CD4-positive, alpha-beta memory T cell (primary cell): ENCODE data around the gene TOMT. TPM values are rescaled to one million over a fixed set of nuclear protein-coding genes. Genes with fewer than 3 reads are reported as not detected.

Experiments
- CTCF ChIA-PET: fragments of 350-600 bp; sonication (Branson Sonifier 250); formaldehyde crosslinking; loops from one replicate; lab custom pipeline; 2021; ENCODE audit warnings: inconsistent platforms; ENCODE audit not compliant: partially characterized antibody; lab: Charles Lee
- POLR2A ChIA-PET: fragments of 350-600 bp; sonication (Branson Sonifier 250); formaldehyde crosslinking; loops from one replicate; lab custom pipeline; 2021; ENCODE audit not compliant: partially characterized antibody; lab: Charles Lee
- DNase-seq, 5 donors: peaks; one replicate each; pipeline versions ENCODE4 v3.0.0 to v3.0.0-alpha.2; 2020 to 2022; ENCODE audit warnings: mixed read lengths in 1 of 5
- H3K27ac ChIP-seq: one replicate; pipeline ENCODE4 v1.7.0; 2013; ENCODE audit warnings: low read depth, low read length
- H3K27me3 ChIP-seq: 2 replicates; pipeline ENCODE4 v1.7.0; 2013; ENCODE audit warnings: mild to moderate bottlenecking, low read length, moderate library complexity; ENCODE audit not compliant: insufficient read depth
- H3K36me3 ChIP-seq: 2 replicates; pipeline ENCODE4 v1.7.0; 2013; ENCODE audit warnings: mild to moderate bottlenecking, low read length, moderate library complexity; ENCODE audit not compliant: insufficient read depth
- H3K4me1 ChIP-seq: 2 replicates; pipeline ENCODE4 v1.7.0; 2013; ENCODE audit warnings: mild to moderate bottlenecking, low read length, moderate library complexity; ENCODE audit not compliant: insufficient read depth
- H3K4me3 ChIP-seq, 2 donors: one replicate each; pipeline ENCODE4 v1.7.0; 2013; ENCODE audit warnings: low read length in 2 of 2, mild to moderate bottlenecking in 1 of 2
- H3K9me3 ChIP-seq, 2 donors: one replicate each; pipeline ENCODE4 v1.7.0; 2013; ENCODE audit warnings: low read length in 2 of 2, control low read depth in 1 of 2; ENCODE audit not compliant: control insufficient read depth in 1 of 2
- H3K27ac Mint-ChIP-seq, 7 donors: one replicate each; pipeline ENCODE4 v1.8.0; 2020 to 2021; ENCODE audit warnings: mixed read lengths in 7 of 7, mild to moderate bottlenecking in 6 of 7, inconsistent platforms in 3 of 7, moderate library complexity in 3 of 7
- H3K27me3 Mint-ChIP-seq, 2 donors: one replicate each; pipeline ENCODE4 v1.8.0; 2020 to 2021; ENCODE audit warnings: mixed read lengths in 2 of 2
- H3K36me3 Mint-ChIP-seq, 2 donors: one replicate each; pipeline ENCODE4 v1.8.0; 2020 to 2021; ENCODE audit warnings: mixed read lengths in 2 of 2, inconsistent platforms in 1 of 2, mild to moderate bottlenecking in 1 of 2
- H3K4me1 Mint-ChIP-seq, 4 donors: one replicate each; pipeline ENCODE4 v1.8.0; 2020 to 2021; ENCODE audit warnings: mixed read lengths in 4 of 4, mild to moderate bottlenecking in 1 of 4
- H3K4me3 Mint-ChIP-seq, 8 donors: one replicate each; pipeline ENCODE4 v1.8.0; 2020 to 2021; ENCODE audit warnings: mixed read lengths in 8 of 8, mild to moderate bottlenecking in 7 of 8, moderate library complexity in 6 of 8, inconsistent platforms in 3 of 8
- H3K9me3 Mint-ChIP-seq, 8 donors: one replicate each; pipeline ENCODE4 v1.8.0; 2020 to 2021; ENCODE audit warnings: mixed read lengths in 8 of 8, mild to moderate bottlenecking in 5 of 8, inconsistent platforms in 3 of 8, moderate library complexity in 1 of 8
- intact Hi-C: fragments of 100-400 bp; cut with micrococcal nuclease; formaldehyde crosslinking; loops from one replicate; pipeline ENCODE4 v1.15.1; 2023
- polyA plus RNA-seq, 2 donors: library from polyadenylated mRNA; unstranded; fragments of 300-500 nt; fragmentation: Illumina TruSeq; gene quantifications; one replicate each; pipeline ENCODE4 v1.2.3, GENCODE V29; 2021
- total RNA-seq, 2 experiments: library from RNA; stranded (reverse); gene quantifications; one replicate each; pipeline ENCODE4 v1.2.3, GENCODE V29; 2021

The TOMT gene
- total and polyA plus RNA-seq, 4 experiments from 2014 or later, result not detected

GRCh38 chr11:72100462-72100861 is 5.3 kb upstream of the TOMT start:
- intact Hi-C loops, result loop anchor here (10.0 kb wide), 1 partner anchor 316 kb away; no protein-coding TSS in a partner anchor
- Mint-ChIP-seq H3K4me1 (peaks cover 28 to 47% (median 38%) of the 10 kb centered on the region in 4 donors), H3K27ac (peak overlapping the region; percentile 64 to 95 (median 91)), H3K4me3 (peak overlapping the region in 1 of 8 donors; percentile 20), H3K27me3 (no peaks in the 10 kb centered on the region), H3K9me3 (no peaks in the 10 kb centered on the region), H3K36me3 (peaks cover 16 to 48% of the 10 kb centered on the region in 2 donors)
- CTCF ChIA-PET, result interaction anchor here (1.3 to 4.4 kb wide), 9 partner anchors 10 to 123 kb away, joined by 3 to 22 read pairs (median 7); partner anchors contain the start of gene ANAPC15
- Histone ChIP-seq H3K27ac (no peak overlapping the region), H3K4me3 (no peak overlapping the region), H3K36me3 (peaks cover 20% of the 10 kb centered on the region), H3K4me1 (peaks cover 32% of the 10 kb centered on the region), H3K9me3 (no peaks in the 10 kb centered on the region), H3K27me3 (no peaks in the 10 kb centered on the region)
- POLR2A ChIA-PET, result interaction anchor here (0.6 to 7.8 kb wide), 3 partner anchors 12 to 135 kb away, joined by 4 to 64 read pairs (median 58); partner anchors contain the start of gene ANAPC15
- no peak for DNase-seq

GRCh38 chr11:72102162-72102561 is 3.6 kb upstream of the TOMT start:
- H3K36me3 Mint-ChIP-seq, result peaks cover 15 to 42% of the 10 kb centered on the region in 2 donors
- H3K4me1 Mint-ChIP-seq, result peaks cover 28 to 47% (median 38%) of the 10 kb centered on the region in 4 donors
- Histone ChIP-seq H3K36me3 (peaks cover 18% of the 10 kb centered on the region), H3K27me3 (no peaks in the 10 kb centered on the region), H3K27ac (peak overlapping the region; percentile 90), H3K9me3 (no peaks in the 10 kb centered on the region), H3K4me1 (peaks cover 32% of the 10 kb centered on the region), H3K4me3 (peak overlapping the region; percentile 75 to 93)
- no peaks in the 10 kb centered on the region for H3K9me3 Mint-ChIP-seq
- intact Hi-C loops, result loop anchor here (10.0 kb wide), 1 partner anchor 317 kb away; no protein-coding TSS in a partner anchor
- H3K4me3 Mint-ChIP-seq, result peak overlapping the region; percentile 80 to 95 (median 86)
- no peaks in the 10 kb centered on the region for H3K27me3 Mint-ChIP-seq
- DNase-seq, result no peak
- POLR2A ChIA-PET, result interaction anchor here (1.0 to 7.8 kb wide), 8 partner anchors 9 to 174 kb away, joined by 3 to 64 read pairs (median 7); partner anchors contain the start of genes ANAPC15, RNF121 and XNDC1N
- peak overlapping the region; percentile 89 to 95 (median 95) for H3K27ac Mint-ChIP-seq
- CTCF ChIA-PET, result interaction anchor here (0.5 to 4.4 kb wide), 5 partner anchors 11 to 1529 kb away, joined by 4 to 22 read pairs (median 12); no protein-coding TSS in a partner anchor

DNA sequence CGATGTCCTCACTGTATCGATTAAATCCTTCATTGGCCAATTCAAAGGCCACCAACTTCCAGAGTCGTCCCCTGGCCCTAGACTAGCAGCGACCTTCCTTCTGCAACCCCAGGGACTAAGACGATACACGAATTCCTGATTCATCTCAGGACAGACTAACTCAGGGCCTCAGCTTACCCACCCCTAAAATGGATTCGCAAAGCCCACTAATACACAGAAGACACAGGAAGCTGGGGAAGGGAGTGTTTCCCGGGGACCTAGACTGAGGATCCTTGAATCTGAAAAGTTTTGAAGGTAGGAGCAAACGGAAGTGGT is 3.1 kb upstream of the TOMT start:
- POLR2A ChIA-PET, result interaction anchor here (1.0 to 7.8 kb wide), 9 partner anchors 9 to 175 kb away, joined by 3 to 64 read pairs (median 5); partner anchors contain the start of genes ANAPC15, RNF121 and XNDC1N
- peaks cover 18 to 42% of the 10 kb centered on the region in 2 donors for H3K36me3 Mint-ChIP-seq
- H3K4me3 ChIP-seq, result peak overlapping the region; percentile 75 to 93

GRCh38 chr11:72102946-72103753 is 2.6 kb upstream of the TOMT start, which contains the start of gene LAMTOR1:
Gene LAMTOR1 (minus strand): TSS chr11:72103297. CDS start chr11:72103224, 73 bp downstream.
- peak; percentile 94 to 99 (median 95) for DNase-seq
- ChIA-PET POLR2A (interaction anchor here (1.0 to 7.8 kb wide), 9 partner anchors 9 to 175 kb away, joined by 3 to 64 read pairs (median 5); partner anchors contain the start of genes ANAPC15, RNF121 and XNDC1N), CTCF (interaction anchor here (0.8 to 4.4 kb wide), 4 partner anchors 10 to 41 kb away, joined by 3 to 22 read pairs (median 8); partner anchors contain the start of gene ANAPC15)
- H3K4me1 ChIP-seq, result peaks cover 32% of the 10 kb centered on the region
- peaks cover 13 to 37% of the 10 kb centered on the region in 2 donors for H3K36me3 Mint-ChIP-seq
- no peaks in the 10 kb centered on the region for H3K27me3 ChIP-seq
- no peaks in the 10 kb centered on the region for H3K9me3 Mint-ChIP-seq
- peaks cover 28 to 47% (median 38%) of the 10 kb centered on the region in 4 donors for H3K4me1 Mint-ChIP-seq
- intact Hi-C loops, result loop anchor here (1.0 to 10.0 kb wide), 5 partner anchors 9 to 318 kb away; partner anchors contain the start of genes ANAPC15, LRRC51, NUMA1 and XNDC1N
- no peaks in the 10 kb centered on the region for H3K27me3 Mint-ChIP-seq
- no peaks in the 10 kb centered on the region for H3K9me3 ChIP-seq
- H3K4me3 ChIP-seq, result peak within 1 kb of the TSS; percentile 75 to 93
- peak within 1 kb of the TSS; percentile 80 to 95 (median 86) for H3K4me3 Mint-ChIP-seq
- H3K36me3 ChIP-seq, result peaks cover 8% of the 10 kb centered on the region
- peak within 1 kb of the TSS; percentile 90 for H3K27ac ChIP-seq
- H3K27ac Mint-ChIP-seq, result peak within 1 kb of the TSS; percentile 89 to 95 (median 95)

More for the DNA sequence above, 3.1 kb upstream of the TOMT start:
- Histone ChIP-seq H3K36me3 (peaks cover 14% of the 10 kb centered on the region), H3K27ac (peak overlapping the region; percentile 90), H3K4me1 (peaks cover 32% of the 10 kb centered on the region), H3K9me3 (no peaks in the 10 kb centered on the region), H3K27me3 (no peaks in the 10 kb centered on the region)
- H3K4me1 Mint-ChIP-seq, result peaks cover 28 to 47% (median 38%) of the 10 kb centered on the region in 4 donors
- no peaks in the 10 kb centered on the region for H3K27me3 Mint-ChIP-seq
- intact Hi-C loops, result loop anchor here (10.0 kb wide), 1 partner anchor 318 kb away; no protein-coding TSS in a partner anchor
- peak overlapping the region; percentile 89 to 95 (median 95) for H3K27ac Mint-ChIP-seq
- H3K9me3 Mint-ChIP-seq, result no peaks in the 10 kb centered on the region
- peak overlapping the region; percentile 80 to 95 (median 86) for H3K4me3 Mint-ChIP-seq
- CTCF ChIA-PET, result interaction anchor here (2.0 to 4.4 kb wide), 3 partner anchors 12 to 42 kb away, joined by 7 to 22 read pairs (median 12); no protein-coding TSS in a partner anchor
- DNase-seq, result no peak

DNA sequence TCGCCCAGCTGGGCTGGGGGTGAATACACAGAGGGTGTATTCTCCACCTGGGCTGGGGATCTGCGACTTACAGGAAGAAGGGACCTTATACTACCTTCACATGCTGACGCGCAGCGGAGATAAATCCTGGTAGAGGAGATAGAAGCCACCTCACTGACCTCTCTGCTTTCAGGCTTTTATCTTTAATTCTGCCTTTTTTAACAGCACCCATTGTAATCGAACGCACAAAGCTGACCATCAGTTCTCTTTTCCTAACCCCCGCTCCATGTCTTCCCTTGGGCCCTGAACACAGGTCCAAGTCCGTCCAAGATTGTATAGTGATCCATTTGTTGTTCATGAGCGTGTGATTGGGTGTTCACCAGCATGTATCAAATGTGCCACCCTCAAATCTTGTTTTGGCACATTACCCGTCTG is 2.0 kb upstream of the TOMT start:
- DNase-seq, result no peak
- Mint-ChIP-seq H3K4me1 (peaks cover 28 to 47% (median 38%) of the 10 kb centered on the region in 4 donors), H3K36me3 (peaks cover 11 to 32% of the 10 kb centered on the region in 2 donors), H3K4me3 (peak overlapping the region; percentile 80 to 95 (median 86)), H3K9me3 (no peaks in the 10 kb centered on the region), H3K27me3 (no peaks in the 10 kb centered on the region), H3K27ac (peak overlapping the region; percentile 89 to 95 (median 95))
- H3K36me3 ChIP-seq, result peaks cover 2% of the 10 kb centered on the region
- H3K4me1 ChIP-seq, result peaks cover 32% of the 10 kb centered on the region
- intact Hi-C loops, result loop anchor here (1.0 to 10.0 kb wide), 5 partner anchors 9 to 319 kb away; partner anchors contain the start of genes ANAPC15, LRRC51, NUMA1 and XNDC1N
- ChIA-PET POLR2A (interaction anchor here (1.0 to 7.8 kb wide), 4 partner anchors 8 to 63 kb away, joined by 3 to 64 read pairs (median 30); partner anchors contain the start of gene ANAPC15), CTCF (interaction anchor here (0.8 to 3.1 kb wide), 3 partner anchors 9 to 41 kb away, joined by 3 to 12 read pairs (median 3); partner anchors contain the start of gene ANAPC15)
- no peaks in the 10 kb centered on the region for H3K27me3 ChIP-seq
- H3K27ac ChIP-seq, result peak overlapping the region; percentile 57
- H3K4me3 ChIP-seq, result peak overlapping the region; percentile 50 to 58
- H3K9me3 ChIP-seq, result no peaks in the 10 kb centered on the region

DNA sequence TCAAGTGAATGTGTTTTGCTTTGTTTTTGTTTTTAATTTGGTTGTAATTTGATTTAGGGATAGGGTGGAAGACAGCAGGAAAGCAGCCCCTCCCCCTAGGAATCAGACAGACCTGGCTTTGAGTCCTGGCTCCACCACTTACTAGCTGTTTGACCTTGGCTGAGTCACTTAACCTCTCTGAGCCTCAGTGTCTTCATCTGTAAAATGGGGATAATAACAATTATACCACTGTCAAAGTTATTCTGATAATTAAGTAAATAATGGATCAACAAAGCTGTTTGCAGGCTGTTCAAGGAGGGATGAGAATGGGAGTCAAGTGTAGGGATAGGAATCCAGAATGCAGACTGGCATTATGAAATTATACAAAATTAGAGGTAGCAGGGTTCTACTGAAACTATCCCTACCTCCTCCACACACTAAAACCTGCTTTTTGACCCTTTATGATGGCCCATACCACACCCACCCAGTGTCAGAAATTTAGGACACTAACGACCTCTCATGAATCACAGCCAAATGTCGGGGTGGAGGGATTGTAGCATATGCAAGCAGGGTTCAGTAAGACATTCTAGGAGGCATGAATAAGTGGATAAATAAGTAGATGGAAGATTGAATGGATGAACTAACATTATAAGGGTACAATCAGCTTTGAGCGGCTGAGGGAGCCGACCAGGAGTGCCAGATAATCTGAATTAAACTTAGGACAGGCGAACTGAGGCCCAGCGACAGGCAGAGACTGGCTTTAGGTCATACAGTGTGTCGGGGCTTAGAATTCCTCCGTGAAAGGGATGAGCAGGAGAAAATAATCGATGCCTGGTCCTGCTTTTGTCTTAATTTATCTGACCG is 5.8 kb downstream of the TOMT start:
- H3K4me1 ChIP-seq, result peaks cover 18% of the 10 kb centered on the region
- peak overlapping the region; percentile 98 to 100 (median 99) for H3K27ac Mint-ChIP-seq
- ChIA-PET POLR2A (interaction anchor here (0.7 to 3.9 kb wide), 14 partner anchors 11 to 183 kb away, joined by 3 to 64 read pairs (median 7); partner anchors contain the start of genes INPPL1, LAMTOR1, RNF121 and XNDC1N), CTCF (interaction anchor here (0.8 to 3.5 kb wide), 6 partner anchors 20 to 112 kb away, joined by 3 to 11 read pairs (median 6); no protein-coding TSS in a partner anchor)
- H3K27me3 Mint-ChIP-seq, result peaks cover 0 to 2% of the 10 kb centered on the region in 2 donors
- H3K27me3 ChIP-seq, result no peaks in the 10 kb centered on the region
- H3K9me3 ChIP-seq, result no peaks in the 10 kb centered on the region
- intact Hi-C loops, result loop anchor here (1.0 to 2.0 kb wide), 6 partner anchors 8 to 183 kb away; partner anchors contain the start of genes LAMTOR1, LRRC51, NUMA1 and XNDC1N
- no peak for DNase-seq
- H3K4me3 Mint-ChIP-seq, result peak overlapping the region; percentile 96 to 99 (median 97)
- H3K9me3 Mint-ChIP-seq, result no peaks in the 10 kb centered on the region
- H3K36me3 ChIP-seq, result no peaks in the 10 kb centered on the region
- H3K4me3 ChIP-seq, result peak overlapping the region; percentile 79 to 97
- H3K36me3 Mint-ChIP-seq, result peaks cover 16 to 21% of the 10 kb centered on the region in 2 donors
- peaks cover 15 to 34% (median 23%) of the 10 kb centered on the region in 4 donors for H3K4me1 Mint-ChIP-seq
- peak overlapping the region; percentile 97 for H3K27ac ChIP-seq
